ENCODE results near the gene CNEP1R1. TPM values are rescaled to one million over a fixed set of nuclear protein-coding genes. Genes with fewer than 3 reads are reported as not detected.

CNEP1R1 gene
- total and polyA plus RNA-seq, 2 of the 8 experiments (the other 6 are each of a cell fraction or from before 2014, with no cell fraction given) = 10.6 to 13.6 TPM

DNA sequence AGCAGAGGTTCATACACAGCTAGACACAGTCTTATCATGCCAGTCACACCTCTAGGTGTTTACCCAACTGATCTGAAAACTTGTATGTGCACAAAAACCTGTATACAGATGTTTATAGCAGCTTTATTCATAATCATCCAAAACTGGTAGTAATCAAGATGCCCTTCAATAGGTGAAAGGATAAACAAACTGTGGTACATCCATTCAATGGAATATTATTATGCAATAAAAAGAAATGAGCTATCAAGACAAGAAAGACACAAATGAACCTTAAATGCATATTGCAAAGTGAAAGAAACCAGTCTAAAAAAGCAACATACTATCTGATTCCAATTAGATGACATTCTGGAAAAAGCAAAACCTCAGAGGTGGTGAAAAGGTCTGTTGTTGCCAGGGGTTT lies 47.6 kb upstream of the CNEP1R1 start:
- no peak overlapping the region for H3K14ac ChIP-seq (ENCODE audit: insufficient read length)
- no peak overlapping the region for H3K4ac ChIP-seq (replicated peaks; ENCODE audit: insufficient read length, low read depth, low read length)
- no peak overlapping the region for H2BK5ac ChIP-seq (ENCODE audit: low read depth, low read length)
- no peak overlapping the region for H4K8ac ChIP-seq (ENCODE audit: extremely low read depth, insufficient read depth, low read length)
- no peak overlapping the region for H2AFZ ChIP-seq (ENCODE audit: low read length)
- no peak overlapping the region for H2BK15ac ChIP-seq (ENCODE audit: low read length)
- no peak overlapping the region for H3K27ac ChIP-seq (ENCODE audit: low read depth, low read length)
- no peaks in the 10 kb centered on the region for H3K36me3 ChIP-seq (ENCODE audit: control insufficient read depth in 2 of 4, insufficient read depth in 4 of 4, low read length in 3 of 4)
- H3K56ac ChIP-seq (replicated peaks; ENCODE audit: insufficient read length, low read depth, low read length) = no peak overlapping the region
- H2BK12ac ChIP-seq (ENCODE audit: low read depth, low read length) = no peak overlapping the region
- H2BK120ac ChIP-seq (replicated peaks; ENCODE audit: low read depth, low read length) = no peak overlapping the region
- no peak overlapping the region for H2AK5ac ChIP-seq (ENCODE audit: low read depth, low read length)
- ChIA-PET POLR2A (ENCODE audit: partially characterized antibody) (interaction anchor here (0.8 kb wide), 1 partner anchor 35 kb away, joined by 3 read pairs; no protein-coding TSS in a partner anchor), CTCF (ENCODE audit: partially characterized antibody) (no interaction called here)
- H3K9me3 ChIP-seq (ENCODE audit: insufficient read depth in 2 of 2, low read depth in 1 of 2, low read length in 1 of 2) = no peaks in the 10 kb centered on the region
- TF ChIP-seq HDAC6 (IDR thresholded peaks at IDR 0.05; ENCODE audit: low read depth, low read length) = no peak
- no peak for TF ChIP-seq TCF12 (IDR thresholded peaks at IDR 0.05; ENCODE audit: low read depth, low read length)
- no peak for TF ChIP-seq SIX5 (IDR thresholded peaks at IDR 0.05; ENCODE audit: low read depth, low read length)
- TF ChIP-seq SRF (IDR thresholded peaks at IDR 0.05; ENCODE audit: low read depth, low read length) = no peak
- no peak for TF ChIP-seq KDM4A (IDR thresholded peaks at IDR 0.05; ENCODE audit: low read depth, low read length, severe bottlenecking)
- no peak for TF ChIP-seq RAD21 (IDR thresholded peaks at IDR 0.05 in 1 of 2, conservative IDR thresholded peaks at IDR 0.05 in 1 of 2; ENCODE audit: low read depth in 2 of 2, low read length in 2 of 2)
- TF ChIP-seq CBX8 (IDR thresholded peaks at IDR 0.05; ENCODE audit: borderline replicate concordance, low read depth, low read length) = no peak
- no peak for TF ChIP-seq TEAD4 (IDR thresholded peaks at IDR 0.05; ENCODE audit: low read depth, low read length)
- TF ChIP-seq POLR2AphosphoS5 (IDR thresholded peaks at IDR 0.05; ENCODE audit: low read depth, low read length) = no peak
- TF ChIP-seq TBP (IDR thresholded peaks at IDR 0.05; ENCODE audit: low read depth, low read length) = no peak
- no peak for TF ChIP-seq CREB1 (IDR thresholded peaks at IDR 0.05)
- no peak overlapping the region for H4K5ac ChIP-seq (ENCODE audit: insufficient read length, low read depth, low read length)
- no peaks in the 10 kb centered on the region for H3K27me3 ChIP-seq (replicated peaks in 1 of 4; ENCODE audit: control insufficient read depth in 3 of 4, extremely low read depth in 1 of 4, insufficient read depth in 3 of 4, low read length in 3 of 4)
- no peak overlapping the region for H3K9ac ChIP-seq (replicated peaks in 1 of 4; ENCODE audit: extremely low read depth in 1 of 4, low read depth in 3 of 4, low read length in 3 of 4)
- no peak overlapping the region for H3K23ac ChIP-seq (ENCODE audit: insufficient read length)
- H2BK20ac ChIP-seq (ENCODE audit: low read length) = no peak overlapping the region
- no peak overlapping the region for H3K4me3 ChIP-seq (ENCODE audit: extremely low read depth in 1 of 4, insufficient read depth in 2 of 4, low read depth in 3 of 4, low read length in 4 of 4)
- H3K4me1 ChIP-seq (replicated peaks in 1 of 4; ENCODE audit: control insufficient read depth in 3 of 4, insufficient read depth in 4 of 4, low read length in 3 of 4) = no peaks in the 10 kb centered on the region
- FAIRE-seq (no peak), DNase-seq (ENCODE audit: low read depth in 1 of 2, low spot score in 2 of 2) (no peak)
- H3K79me2 ChIP-seq (ENCODE audit: control insufficient read depth in 1 of 2, insufficient read depth in 2 of 2, low read length in 2 of 2) = no peaks in the 10 kb centered on the region
- no peak overlapping the region for H3K4me2 ChIP-seq (ENCODE audit: insufficient read depth in 1 of 2, low read depth in 2 of 2, low read length in 2 of 2)
- no peak overlapping the region for H3K18ac ChIP-seq (ENCODE audit: extremely low read depth, low read length)
- no peaks in the 10 kb centered on the region for H3K79me1 ChIP-seq (ENCODE audit: low read depth, low read length)
- no peak overlapping the region for H4K91ac ChIP-seq (replicated peaks; ENCODE audit: insufficient read length, low read length)
- H3K23me2 ChIP-seq (ENCODE audit: low read depth, low read length) = peaks cover 2% of the 10 kb centered on the region; the same call in 1 of the 2 replicates
- H4K20me1 ChIP-seq (replicated peaks in 1 of 2; ENCODE audit: control insufficient read depth in 1 of 2, insufficient read depth in 2 of 2, low read length in 2 of 2) = no peaks in the 10 kb centered on the region
